ENCODE measurements around the gene EXOC4. TPM values are rescaled to one million over a fixed set of nuclear protein-coding genes. Genes with fewer than 3 reads are reported as not detected.

EXOC4 gene
- total RNA-seq, 2 donors from 2014 or later, result 106 to 115 TPM

GRCh38 chr7:133654547-133654946 is 401.7 kb downstream of the EXOC4 start:
- Mint-ChIP-seq H3K4me3 (no peak overlapping the region), H3K27ac (no peak overlapping the region), H3K4me1 (peaks cover 11% of the 10 kb centered on the region), H3K27me3 (ENCODE audit: insufficient read depth) (no peaks in the 10 kb centered on the region), H3K36me3 (ENCODE audit: low read depth) (no peaks in the 10 kb centered on the region), H3K9me3 (no peaks in the 10 kb centered on the region)
- Histone ChIP-seq H3K9me3 (ENCODE audit: control insufficient read depth, low read length) (no peaks in the 10 kb centered on the region), H3K36me3 (ENCODE audit: control insufficient read depth, insufficient read depth, low read length) (no peaks in the 10 kb centered on the region), H3K4me1 (ENCODE audit: control insufficient read depth, insufficient read depth, low read length) (no peaks in the 10 kb centered on the region), H3K27me3 (ENCODE audit: control insufficient read depth, insufficient read depth, low read length, poor library complexity, severe bottlenecking) (no peaks in the 10 kb centered on the region), H3K9ac (ENCODE audit: extremely low read depth, low read length, poor library complexity, severe bottlenecking) (no peak overlapping the region), H3K27ac (ENCODE audit: low read depth, low read length) (no peak overlapping the region), H3K4me3 (ENCODE audit: low read length) (no peak overlapping the region)
- DNase-seq, result no peak
- no peak for TF ChIP-seq CTCF (conservative IDR thresholded peaks at IDR 0.05)
- WGBS, 2 experiments (ENCODE audit: insufficient coverage in 1 of 2, insufficient read length in 1 of 2), result 92 to 100% methylated on average over 1 to 4 of the region's 4 CpGs

- no peak overlapping the region for H3K27ac Mint-ChIP-seq
- DNase-seq, result no peak
- no peaks in the 10 kb centered on the region for H3K36me3 ChIP-seq (ENCODE audit: control insufficient read depth, insufficient read depth, low read length)
- H3K4me3 Mint-ChIP-seq, result no peak overlapping the region
- H3K27ac ChIP-seq (ENCODE audit: low read depth, low read length), result no peak overlapping the region
- H3K27me3 Mint-ChIP-seq (ENCODE audit: insufficient read depth), result no peaks in the 10 kb centered on the region
- H3K9me3 ChIP-seq (ENCODE audit: control insufficient read depth, low read length), result no peaks in the 10 kb centered on the region
- WGBS, 2 experiments (ENCODE audit: insufficient coverage in 1 of 2, insufficient read length in 1 of 2), result 82 to 96% methylated on average over 3 to 4 of the region's 4 CpGs
- no peaks in the 10 kb centered on the region for H3K9me3 Mint-ChIP-seq
- no peak overlapping the region for H3K4me3 ChIP-seq (ENCODE audit: low read length)
- no peaks in the 10 kb centered on the region for H3K36me3 Mint-ChIP-seq (ENCODE audit: low read depth)
- H3K4me1 Mint-ChIP-seq, result peaks cover 15% of the 10 kb centered on the region
- TF ChIP-seq CTCF (conservative IDR thresholded peaks at IDR 0.05), result no peak
- no peak overlapping the region for H3K9ac ChIP-seq (ENCODE audit: extremely low read depth, low read length, poor library complexity, severe bottlenecking)
- no peaks in the 10 kb centered on the region for H3K27me3 ChIP-seq (ENCODE audit: control insufficient read depth, insufficient read depth, low read length, poor library complexity, severe bottlenecking)
- no peaks in the 10 kb centered on the region for H3K4me1 ChIP-seq (ENCODE audit: control insufficient read depth, insufficient read depth, low read length)
Measured at GRCh38 chr7:133662276-133662675, 409.4 kb downstream of the EXOC4 start.

- Histone ChIP-seq H3K4me3 (ENCODE audit: low read length) (no peak overlapping the region), H3K36me3 (ENCODE audit: control insufficient read depth, insufficient read depth, low read length) (no peaks in the 10 kb centered on the region), H3K27ac (ENCODE audit: low read depth, low read length) (no peak overlapping the region), H3K27me3 (ENCODE audit: control insufficient read depth, insufficient read depth, low read length, poor library complexity, severe bottlenecking) (no peaks in the 10 kb centered on the region), H3K4me1 (ENCODE audit: control insufficient read depth, insufficient read depth, low read length) (no peaks in the 10 kb centered on the region), H3K9ac (ENCODE audit: extremely low read depth, low read length, poor library complexity, severe bottlenecking) (no peak overlapping the region), H3K9me3 (ENCODE audit: control insufficient read depth, low read length) (no peaks in the 10 kb centered on the region)
- H3K27me3 Mint-ChIP-seq (ENCODE audit: insufficient read depth), result no peaks in the 10 kb centered on the region
- no peaks in the 10 kb centered on the region for H3K9me3 Mint-ChIP-seq
- no peak overlapping the region for H3K4me3 Mint-ChIP-seq
- 95 to 100% methylated on average over 2 to 4 of the region's 4 CpGs for WGBS, 2 experiments (ENCODE audit: insufficient coverage in 1 of 2, insufficient read length in 1 of 2)
- H3K36me3 Mint-ChIP-seq (ENCODE audit: low read depth), result no peaks in the 10 kb centered on the region
- H3K27ac Mint-ChIP-seq, result no peak overlapping the region
- TF ChIP-seq CTCF (conservative IDR thresholded peaks at IDR 0.05), result no peak
- DNase-seq, result no peak
- H3K4me1 Mint-ChIP-seq, result peaks cover 13% of the 10 kb centered on the region
Measured at GRCh38 chr7:133662830-133663229, 410.0 kb downstream of the EXOC4 start.
